Germinal center (tissue), 1 donor: ENCODE measurements around the gene FHIP1B.

Experiments
- DNase-seq: peaks from one replicate; pipeline ENCODE4 v3.0.0; 2012; ENCODE audit warnings: mixed read lengths, low spot score

FHIP1B gene

DNA sequence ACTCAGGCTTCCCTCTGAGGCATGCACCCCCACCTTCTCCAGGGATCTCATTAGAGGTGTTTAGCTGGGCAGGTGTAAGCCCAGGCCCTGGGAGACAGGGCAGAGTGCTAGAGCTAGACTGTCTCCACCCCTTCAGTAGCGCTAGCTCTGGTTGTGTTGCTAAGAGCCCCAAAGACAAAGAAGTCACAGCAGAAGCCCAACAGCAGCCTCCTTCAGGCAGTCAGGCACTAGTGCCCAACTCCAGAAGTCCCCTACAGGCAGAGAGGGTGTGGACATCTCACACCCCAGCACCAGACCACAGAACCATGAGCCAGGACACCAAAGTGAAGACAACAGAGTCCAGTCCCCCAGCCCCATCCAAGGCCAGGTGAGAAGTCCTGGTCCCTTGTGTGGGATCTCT, 4.5 kb upstream of the FHIP1B start, which contains the start of gene CNGA4:
TSS of gene CNGA4 (plus strand) at position 188 of the 400 bp plus-strand sequence. CDS start at position 306, 118 bp downstream.
- DNase-seq = no peak

GRCh38 chr11:6237761-6238302, 3.4 kb upstream of the FHIP1B start:
- no peak for DNase-seq

DNA sequence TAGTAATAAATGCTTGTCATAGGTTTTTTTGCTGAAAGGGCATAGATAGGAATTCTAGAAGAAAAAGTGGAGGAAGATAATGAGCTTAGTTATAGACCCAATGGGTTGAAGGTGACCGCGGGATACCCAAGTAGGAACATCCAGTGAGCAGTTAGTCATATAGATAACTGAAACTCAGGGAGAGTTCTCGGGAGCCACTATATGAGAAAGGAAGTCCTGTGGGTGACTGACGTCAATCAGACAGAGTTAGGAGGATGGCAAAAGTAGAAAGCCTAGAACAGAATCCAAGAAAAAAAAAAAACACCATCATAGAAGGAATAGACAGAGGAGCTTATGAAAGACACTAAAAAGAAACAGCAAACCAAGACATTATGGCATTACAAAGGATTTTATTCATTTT, 2.8 kb upstream of the FHIP1B start:
- DNase-seq = no peak

GRCh38 chr11:6233984-6234386, 451 bp downstream of the FHIP1B start:
- no peak for DNase-seq

- no peak for DNase-seq
Measured at GRCh38 chr11:6232899-6233298, 1.5 kb downstream of the FHIP1B start.

DNA sequence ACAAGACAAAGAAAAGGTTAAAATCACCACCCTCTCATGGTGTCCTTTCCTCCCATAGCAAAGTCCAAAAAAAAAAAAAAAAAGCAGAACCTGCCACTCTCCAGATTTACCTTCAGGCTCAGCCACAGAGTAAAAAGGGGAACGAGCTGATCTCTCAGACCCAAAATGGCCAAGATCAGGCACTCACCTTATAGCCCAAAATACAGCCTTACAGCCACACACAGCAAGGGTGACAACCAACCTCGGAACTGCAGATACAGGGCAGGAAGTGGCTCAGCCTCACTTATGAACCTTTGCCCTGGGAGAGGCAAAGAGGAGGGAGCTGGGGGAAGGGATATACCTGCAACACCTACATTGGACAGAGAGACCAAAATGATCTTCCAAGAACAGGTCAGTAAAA, 4.5 kb downstream of the FHIP1B start:
- no peak for DNase-seq

DNA sequence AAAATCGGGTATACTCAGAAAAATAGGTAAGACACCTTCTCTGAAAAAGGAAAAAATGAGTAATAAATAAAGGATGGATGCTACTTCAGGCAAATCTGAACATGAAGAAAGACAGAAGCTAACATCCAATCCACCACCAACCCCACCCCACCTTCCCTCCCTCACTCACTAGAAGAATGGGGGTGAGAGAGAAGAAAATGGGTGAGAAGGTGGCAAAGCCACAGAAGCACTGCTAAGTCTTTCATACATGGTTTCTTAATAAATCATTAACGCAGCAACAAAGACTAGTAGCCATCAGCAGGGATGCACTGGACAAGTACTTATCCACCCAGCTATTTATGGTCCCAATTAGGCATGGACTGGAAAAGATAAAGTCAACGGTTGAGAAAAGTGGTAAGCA, 5.9 kb downstream of the FHIP1B start:
- DNase-seq = no peak

DNA sequence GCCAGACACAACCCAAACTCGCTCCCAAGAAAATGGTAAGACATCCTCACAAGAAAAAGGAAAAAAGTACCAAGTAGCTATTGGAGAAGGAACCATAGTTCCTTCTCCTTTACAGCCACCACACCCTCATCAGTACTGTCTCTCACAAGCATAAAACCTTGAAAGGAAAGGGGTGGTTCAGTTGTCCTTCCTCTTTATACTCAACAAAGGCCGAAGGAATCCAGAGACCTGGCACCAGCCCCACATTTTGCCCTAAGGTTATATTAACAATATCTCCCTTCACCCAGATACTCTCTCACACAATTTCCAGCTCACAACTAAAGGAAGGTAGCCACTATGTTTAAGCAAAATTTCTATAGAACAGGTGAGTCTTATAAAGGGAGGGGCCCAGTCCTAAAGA, 8.5 kb downstream of the FHIP1B start:
- DNase-seq = no peak

DNA sequence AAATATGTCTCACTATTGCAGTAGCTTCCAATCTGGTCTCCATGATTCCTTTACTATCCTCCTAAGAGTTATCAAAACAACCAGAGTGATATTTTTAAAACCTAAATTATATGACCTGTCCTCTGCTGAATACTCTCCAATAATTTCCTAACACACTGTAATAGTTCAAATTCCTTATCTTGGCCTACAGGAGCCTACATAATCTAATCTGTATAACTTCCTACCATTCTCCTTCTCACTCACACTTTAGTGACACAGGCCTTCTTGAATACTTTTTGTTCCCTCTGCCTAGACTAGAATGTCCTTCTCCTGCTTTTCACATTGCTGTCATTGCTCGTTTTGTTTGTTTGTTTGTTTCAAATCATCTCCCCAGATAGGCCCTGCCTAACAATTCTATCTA, 9.4 kb downstream of the FHIP1B start:
- no peak for DNase-seq

- no peak for DNase-seq
Measured at GRCh38 chr11:6224421-6224820, 10.0 kb downstream of the FHIP1B start.

GRCh38 chr11:6223854-6224253, 10.6 kb downstream of the FHIP1B start:
- no peak for DNase-seq

- no peak for DNase-seq
Measured at GRCh38 chr11:6219359-6219758, 15.1 kb downstream of the FHIP1B start.

GRCh38 chr11:6217722-6218121, 16.7 kb downstream of the FHIP1B start:
- no peak for DNase-seq

- no peak for DNase-seq
Measured at GRCh38 chr11:6216501-6216900, 17.9 kb downstream of the FHIP1B start.

DNA sequence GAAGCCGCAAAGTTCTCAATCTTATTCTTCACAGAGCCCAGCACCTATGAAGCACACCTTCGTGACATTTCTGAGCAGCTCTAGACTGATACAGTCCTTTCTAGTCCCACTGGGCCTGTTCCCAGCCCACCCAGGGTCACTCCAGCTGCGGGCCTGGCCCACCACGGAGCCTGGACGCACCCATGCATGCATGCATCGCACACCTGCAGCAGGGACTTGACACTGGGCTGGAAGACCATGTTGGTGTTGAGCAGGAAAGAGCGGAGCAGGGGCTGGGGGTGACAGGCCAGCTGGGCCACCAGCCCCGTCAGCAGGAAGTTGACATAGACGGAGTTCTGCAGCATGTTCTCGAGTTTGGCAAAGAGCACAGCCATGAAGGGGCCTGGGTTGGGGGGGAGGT, 19.9 kb downstream of the FHIP1B start:
- no peak for DNase-seq

DNA sequence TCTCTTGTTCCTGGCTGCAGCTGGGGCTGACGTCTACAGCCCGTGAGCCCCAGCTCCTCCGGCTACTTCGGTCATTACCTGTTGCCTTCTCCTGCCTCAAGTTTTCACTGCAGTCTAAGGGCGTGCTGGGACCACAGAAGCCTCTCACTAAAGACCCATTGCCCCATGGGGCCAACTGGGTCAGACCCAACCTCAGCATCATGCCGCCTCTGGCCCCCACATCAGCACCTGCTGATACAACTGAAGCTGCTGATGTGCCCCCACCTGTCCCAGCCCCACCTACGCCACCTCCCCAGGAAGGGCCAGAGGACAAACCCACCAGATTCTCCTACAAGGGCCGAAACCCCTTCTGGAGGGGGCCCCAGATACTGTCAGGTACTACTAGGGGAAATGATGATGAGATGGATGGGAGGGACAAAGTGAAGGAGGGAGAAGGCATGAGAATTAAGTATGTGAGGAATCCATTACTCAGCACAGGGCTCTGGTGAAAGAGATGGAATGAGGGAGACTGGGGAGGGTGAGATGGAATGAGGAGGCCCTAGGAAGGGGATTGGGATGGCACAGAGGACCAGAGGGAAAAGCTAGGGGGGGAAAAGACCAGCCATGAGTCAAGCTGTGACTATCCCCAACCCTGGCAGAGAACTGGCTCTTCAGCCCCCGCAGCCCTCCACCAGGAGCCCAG, 24.0 kb downstream of the FHIP1B start:
- no peak for DNase-seq

- no peak for DNase-seq
Measured at GRCh38 chr11:6209801-6210200, 24.6 kb downstream of the FHIP1B start.

DNA sequence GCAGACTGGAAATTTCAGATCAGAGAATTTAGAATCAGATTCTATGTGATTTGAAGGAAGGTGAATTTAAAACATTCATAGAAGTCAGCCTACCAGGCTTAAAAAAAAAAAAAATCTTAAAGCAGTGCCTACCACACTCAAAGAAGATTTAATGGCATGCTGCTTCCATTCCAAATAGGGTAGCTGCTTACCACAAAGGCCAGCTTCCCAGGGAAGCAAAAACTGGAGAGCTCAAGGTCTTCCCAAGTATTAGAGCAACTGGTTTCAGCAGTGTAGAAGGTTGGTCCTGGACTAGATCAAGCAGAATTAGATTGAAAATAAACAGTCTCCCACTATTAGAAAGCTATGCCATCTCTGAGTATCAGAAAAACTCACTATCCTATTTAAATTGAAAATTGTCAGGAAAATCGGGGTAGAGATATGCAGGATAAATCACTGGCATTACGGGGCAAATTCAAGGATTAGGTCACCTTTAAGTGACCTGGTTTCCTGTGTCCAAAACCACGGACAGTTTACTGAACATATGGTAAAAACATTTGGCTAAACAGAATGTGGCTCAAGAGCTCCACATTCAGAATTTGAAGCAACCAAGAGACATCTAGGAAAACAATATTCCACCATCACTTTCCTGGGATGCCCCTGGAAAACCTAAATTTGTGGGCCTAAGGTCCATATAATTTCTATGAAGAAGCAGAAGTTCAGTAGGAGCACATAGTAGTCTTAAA, 27.8 kb downstream of the FHIP1B start:
- DNase-seq = no peak

- no peak for DNase-seq
Measured at GRCh38 chr11:6205366-6205765, 29.1 kb downstream of the FHIP1B start, which contains the start of gene C11orf42. TSS of gene C11orf42 (plus strand) at chr11:6205557. CDS start at chr11:6205616, 59 bp downstream.

GRCh38 chr11:6204706-6205105, 29.7 kb downstream of the FHIP1B start:
- no peak for DNase-seq

- no peak for DNase-seq
Measured at GRCh38 chr11:6203327-6203726, 31.1 kb downstream of the FHIP1B start.

DNA sequence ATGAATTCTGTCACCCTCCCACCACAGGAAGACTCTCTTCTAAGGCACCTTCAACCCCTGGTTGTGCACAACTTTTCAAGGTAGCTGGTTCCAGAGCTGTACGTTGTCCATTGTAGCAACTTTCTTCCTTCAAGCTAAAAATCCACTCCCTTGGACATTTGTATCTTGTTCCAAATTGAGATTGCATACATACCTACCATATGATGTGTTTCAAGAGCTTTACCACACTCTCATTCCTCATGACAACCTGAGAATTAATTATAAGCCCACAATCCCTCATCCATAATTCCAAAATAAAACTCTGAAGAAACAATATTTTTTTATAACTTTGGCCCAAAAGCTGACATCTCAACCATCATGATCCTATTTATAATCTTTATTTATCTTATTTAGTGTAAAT, 32.4 kb downstream of the FHIP1B start:
- DNase-seq = no peak

DNA sequence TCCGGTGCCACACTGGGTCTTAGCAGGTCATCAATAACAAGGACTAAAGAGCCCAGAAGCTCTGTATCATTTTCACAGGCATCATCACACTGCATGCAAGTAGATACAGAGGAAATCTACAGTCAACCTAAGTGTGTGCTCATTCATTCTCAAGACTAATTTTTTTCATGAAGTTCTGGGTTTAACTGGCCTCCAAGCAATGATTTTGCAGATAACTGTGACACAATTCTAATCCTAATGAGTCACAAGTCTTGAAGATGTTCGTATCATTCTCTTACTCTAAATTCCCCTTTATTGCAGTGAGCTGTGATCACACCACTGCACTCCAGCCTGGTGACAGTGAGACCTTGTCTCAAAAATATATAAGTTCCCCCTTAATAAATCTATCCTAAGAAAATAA, 33.0 kb downstream of the FHIP1B start:
- DNase-seq = no peak
